GM21717 (cell line): ENCODE results near the gene METTL21C.

Source experiments
- ATAC-seq: cut with Tn5 transposase; IDR thresholded peaks from one replicate; pipeline ENCODE4 v1.9.1; 2021; ENCODE audit warnings: mild to moderate bottlenecking, moderate library complexity; ENCODE audit not compliant: unreplicated experiment

The METTL21C gene

DNA sequence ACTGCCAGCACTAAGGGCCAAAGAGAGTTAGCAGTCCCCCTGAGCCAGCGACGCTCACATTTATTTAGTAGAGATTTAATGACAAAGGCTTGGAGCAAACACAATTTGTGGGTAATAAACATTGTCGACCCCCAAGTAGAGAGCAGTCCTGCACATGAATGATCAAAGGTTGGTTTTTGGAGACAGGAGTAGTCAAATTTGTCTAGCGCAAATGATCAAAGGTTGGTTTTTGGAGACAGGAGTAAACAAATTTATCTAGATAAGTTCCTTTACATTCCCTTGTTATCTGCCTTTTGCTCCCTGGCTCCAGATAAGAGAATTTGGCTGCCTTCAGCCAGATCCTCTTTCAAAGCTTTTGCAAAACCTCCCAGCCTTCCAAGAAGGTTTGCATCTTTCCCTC lies 26.9 kb downstream of the METTL21C start:
- no peak for ATAC-seq

DNA sequence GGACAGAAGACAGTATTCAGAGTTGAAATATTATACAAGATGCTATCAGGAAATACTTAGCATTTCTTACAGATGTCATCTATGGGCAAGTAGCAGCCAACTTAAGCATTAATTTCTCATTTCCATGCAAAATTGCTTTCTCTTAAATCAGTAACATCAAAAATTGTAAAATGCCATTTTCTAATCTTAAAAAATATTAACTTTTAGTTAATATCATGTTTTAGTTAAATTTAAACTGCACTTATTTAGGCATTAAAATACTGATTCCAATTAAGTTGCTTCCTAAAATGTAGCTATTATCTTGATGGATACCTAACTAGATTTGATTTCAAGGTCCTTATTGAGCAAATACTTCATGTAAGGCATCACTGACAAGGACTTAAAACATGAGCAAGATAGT lies 27.8 kb downstream of the METTL21C start:
- no peak for ATAC-seq

DNA sequence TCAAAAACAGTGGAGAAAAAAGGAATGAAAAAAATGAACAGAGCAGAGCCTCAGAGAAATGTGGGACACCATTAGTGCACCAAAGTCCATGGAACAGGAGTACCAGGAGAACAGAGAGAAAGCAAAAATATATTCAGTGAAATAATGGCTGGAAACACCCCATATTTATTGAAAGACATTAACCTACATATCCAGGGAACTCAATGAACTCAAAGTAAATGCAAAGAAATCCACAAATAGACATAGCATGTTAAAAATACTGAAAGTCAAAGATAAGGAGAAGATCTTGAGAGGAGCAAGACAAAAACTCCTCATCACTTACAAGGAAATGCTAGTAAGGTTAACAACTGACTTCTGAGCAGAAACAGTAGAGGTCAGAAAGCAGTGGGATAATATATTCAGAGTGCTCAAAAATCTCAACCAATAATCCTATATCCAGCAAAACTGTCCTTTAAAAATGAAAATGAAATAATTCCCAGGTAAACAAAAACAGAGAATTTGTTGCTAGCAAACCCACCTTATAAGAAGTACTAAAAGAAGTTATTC lies 35.6 kb downstream of the METTL21C start:
- no peak for ATAC-seq

DNA sequence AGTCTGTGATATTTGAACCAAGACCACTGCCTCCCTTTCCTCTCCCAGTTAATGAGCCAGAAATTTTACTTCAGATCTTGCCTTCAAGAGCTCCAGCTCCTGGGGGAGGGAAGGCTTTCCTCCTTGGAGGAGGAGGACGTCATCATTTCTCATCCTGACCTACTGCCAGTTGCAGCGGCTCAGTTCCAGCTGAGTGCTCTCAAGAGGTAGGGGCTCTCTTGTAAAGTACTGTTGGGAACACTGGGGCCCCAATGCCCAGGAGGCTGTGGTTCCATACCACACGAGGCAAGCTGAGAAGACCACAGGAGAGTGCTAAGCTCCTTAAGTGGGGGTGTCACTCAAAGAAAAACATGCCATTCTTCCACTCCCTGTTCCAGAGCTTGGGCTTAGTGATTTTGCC lies 36.2 kb downstream of the METTL21C start:
- no peak for ATAC-seq

DNA sequence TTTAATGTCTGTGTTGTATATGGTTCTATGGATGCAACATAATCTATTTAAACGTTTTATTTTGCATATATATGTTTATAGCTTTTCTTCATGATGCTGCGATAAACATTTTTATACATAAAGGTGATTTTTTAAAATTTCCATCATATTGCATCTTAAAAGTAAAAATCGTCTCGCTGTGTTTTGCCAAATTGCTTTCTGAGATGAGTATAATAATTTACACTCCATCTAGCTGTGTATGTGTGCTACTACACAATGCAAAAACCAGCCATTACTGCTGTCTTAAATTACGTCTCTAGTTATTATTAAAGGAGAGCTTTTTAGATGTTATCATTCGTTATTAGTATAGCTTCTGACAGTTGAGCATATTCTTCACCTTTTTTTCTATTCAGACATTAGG lies 37.2 kb downstream of the METTL21C start:
- ATAC-seq = no peak

DNA sequence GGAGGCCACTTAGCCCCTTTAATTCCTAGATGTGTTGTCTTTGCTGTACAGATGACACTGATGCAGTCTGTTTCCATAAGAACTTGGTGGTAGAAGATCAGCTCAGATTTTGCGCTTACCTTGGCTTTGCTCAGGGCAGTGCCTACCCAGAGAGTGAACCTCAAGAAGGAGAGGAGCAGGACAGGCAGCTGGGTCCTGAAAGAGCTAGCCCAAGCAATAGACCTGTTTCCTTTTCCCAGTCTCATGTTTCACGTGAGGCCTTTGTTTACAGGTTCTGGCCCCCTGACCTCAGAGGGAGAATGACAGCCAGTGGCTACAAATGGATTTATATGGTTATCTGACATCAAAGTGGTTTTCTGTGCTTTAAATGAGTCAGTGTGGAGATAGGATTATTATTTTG lies 40.1 kb downstream of the METTL21C start:
- ATAC-seq = no peak

DNA sequence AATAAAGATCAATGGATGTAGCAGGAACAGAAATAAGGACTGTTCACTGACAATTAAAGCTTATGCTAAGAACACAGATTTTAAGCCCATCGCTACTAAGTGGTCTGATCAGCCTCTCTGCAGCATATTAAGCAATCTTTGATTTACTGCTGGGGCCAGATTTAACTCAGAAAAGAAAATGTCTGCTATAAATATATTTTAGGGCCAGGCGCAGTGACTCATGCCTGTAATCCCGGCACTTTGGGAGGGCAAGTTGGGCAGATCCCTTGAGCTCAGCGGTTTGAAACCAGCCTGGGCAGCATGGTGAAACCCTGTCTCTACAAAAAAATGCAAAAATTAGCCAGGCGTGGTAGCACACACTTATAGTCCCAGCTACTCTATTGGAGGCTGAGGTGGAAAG lies 43.0 kb downstream of the METTL21C start:
- no peak for ATAC-seq

DNA sequence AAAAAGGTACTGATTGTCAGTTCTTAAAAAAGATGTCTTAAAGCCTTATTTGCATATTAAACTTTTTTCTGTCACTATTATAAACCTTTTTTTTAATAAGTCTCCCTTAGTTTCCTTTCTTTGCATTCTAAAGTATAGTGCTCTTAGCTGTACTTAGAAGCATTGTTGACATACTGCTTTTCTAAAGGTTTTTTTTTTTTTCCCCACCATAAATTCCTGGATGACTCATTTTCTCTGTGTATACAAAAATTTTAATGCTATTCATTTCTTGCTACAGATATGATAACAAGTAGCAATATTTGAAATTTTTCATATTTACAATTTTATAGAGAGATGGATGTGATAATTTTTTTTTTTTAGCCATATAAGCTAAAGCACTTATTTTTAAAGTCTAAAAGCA lies 43.5 kb downstream of the METTL21C start:
- ATAC-seq = no peak

DNA sequence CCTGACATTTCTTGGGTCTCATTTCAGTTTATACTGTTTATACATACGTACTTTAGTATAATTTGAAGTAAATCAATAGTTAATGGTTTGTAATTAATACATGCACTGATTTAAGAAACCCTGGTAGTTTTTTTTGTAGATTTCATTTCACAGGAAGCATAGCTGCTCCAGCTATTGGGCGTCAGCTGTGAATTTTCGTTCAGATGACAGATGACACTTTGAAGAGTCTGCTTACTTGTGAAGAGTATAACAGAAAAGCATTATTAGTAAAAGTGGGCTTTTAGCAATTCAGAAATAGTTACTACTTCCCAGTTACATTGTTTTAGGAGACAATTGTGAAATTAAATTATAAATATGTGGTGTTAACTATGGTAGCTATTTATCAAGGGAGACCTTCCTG lies 44.4 kb downstream of the METTL21C start:
- ATAC-seq = no peak

DNA sequence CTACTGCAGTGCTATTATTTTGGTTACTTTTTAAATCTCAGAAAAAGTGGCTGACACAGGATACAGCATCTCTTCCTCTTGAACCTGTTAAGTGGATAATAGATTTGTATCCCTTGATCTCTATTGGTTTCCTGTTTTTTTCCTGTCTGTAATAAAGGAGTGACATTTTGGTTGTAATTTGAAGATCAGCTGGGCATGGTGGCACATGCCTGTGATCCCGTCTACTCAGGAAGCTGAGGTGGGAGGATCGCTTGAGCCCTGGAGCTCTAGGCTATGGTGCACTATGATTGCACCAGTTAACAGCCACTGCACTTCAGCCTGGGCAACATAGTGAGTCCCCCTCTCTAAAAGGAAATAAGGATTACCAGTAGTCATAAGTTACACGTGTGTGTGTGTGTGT lies 46.8 kb downstream of the METTL21C start:
- no peak for ATAC-seq

DNA sequence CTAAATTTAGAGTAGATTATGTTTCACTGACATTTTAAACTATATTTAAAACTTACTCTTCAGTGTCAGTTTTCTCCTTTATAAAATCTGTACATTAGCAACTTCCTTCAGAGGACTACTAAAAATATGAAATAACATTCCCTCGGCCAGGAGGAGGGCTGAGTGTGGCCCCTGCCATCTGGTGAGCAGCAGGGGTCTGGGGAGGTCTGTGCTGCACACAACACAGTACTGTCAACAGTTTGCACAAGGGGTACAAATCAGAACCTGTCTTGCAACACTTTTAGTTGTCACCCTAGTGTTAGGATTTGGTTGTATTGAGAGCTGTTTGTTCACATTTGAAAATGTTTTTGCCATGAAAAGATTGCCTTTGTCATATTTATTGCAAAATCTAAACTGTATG lies 49.1 kb downstream of the METTL21C start:
- no peak for ATAC-seq

DNA sequence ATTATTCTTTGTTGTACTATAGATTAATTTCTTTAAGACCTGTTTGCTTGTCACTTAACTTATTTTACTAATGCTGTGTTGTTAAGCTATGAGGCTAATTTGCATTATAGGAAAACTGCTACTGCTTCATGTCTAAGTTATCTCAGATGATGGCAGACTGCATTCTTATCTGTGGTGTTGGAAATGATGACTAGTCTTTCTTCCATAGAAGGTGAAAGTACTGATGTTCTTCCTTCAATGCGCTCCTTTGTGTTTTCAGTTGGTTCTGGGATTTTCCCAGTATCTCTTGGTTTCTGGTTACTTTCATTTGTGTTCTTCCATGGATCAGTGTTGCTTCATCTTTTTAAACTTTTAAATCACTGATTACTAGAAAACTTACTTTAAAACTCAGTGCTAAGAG lies 51.2 kb downstream of the METTL21C start:
- no peak for ATAC-seq

DNA sequence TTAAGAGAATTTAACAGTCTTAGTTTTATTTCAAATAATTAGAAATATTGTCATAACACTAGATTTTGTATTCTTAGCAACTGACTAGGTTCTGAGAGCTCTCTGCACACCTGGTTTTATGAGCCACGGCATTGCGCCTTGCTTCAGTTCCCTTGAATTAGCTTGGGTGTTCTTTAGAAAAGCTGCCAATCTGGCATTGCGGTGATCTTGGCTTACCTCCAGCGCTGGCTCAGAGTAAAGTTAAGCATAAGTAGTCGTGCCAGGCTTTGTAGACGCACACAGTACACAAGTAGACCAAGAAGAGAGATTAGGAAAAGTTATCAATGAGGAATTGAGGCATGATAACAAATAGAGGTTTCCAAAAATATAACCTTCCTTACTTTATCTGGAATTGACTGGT lies 52.4 kb downstream of the METTL21C start:
- ATAC-seq = no peak

DNA sequence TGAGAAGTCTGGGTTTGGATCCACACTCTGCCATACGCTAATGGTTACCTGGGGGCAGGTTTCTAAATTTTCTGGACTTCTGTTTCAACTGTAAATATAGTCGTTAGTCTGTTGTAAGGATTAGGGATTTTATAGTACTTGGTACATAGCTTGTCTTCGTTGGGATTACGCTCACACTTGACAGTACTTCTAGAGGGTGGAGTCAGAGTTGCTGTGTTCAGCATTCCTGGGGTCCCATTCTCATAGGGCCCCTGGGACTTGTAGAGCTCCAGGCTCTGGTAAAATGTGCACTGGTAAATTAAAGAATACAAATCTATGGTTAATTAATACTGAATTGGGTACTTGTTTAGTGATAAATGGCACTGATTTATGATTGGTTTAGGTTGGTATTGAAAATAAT lies 52.8 kb downstream of the METTL21C start:
- no peak for ATAC-seq

DNA sequence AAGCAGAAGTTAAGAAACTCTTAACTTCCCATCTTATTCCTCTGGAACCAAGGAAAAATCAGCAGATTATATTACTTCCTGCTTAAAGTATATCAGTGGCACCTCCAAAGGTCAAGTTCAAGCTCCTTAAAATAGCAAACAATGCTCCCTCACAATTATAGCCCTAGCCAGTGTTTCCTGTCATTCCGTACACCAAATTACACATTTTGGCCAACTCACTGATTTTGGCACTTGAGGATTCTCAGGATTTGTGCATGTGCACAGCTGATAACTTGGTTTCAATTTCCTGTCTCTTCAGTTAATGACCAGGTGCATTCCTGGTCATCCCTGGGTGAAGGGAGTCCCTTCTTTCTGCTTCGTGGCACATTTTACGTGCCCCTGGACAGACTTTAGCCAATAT lies 56.1 kb downstream of the METTL21C start:
- ATAC-seq = no peak
